ENCODE results near the gene CBFB.

DNA sequence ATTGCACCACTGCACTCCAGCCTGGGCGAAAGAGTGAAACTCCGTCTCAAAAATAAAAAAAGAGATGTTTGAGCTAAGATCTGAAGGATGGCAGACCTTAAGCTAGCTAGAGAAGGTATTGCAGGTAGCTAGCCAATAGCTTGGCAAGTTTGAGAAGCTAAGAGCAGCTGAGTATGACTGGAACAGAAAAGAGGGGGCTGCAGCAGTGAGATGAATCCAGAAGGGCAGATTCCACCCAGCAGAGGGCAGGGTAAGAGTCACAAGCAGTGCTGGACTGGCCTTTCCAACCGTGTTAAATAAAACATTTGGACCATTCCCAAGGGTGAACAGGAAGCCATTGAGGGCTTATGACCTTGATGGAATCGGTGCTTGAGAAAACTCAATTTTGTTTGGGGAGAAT is 75.1 kb downstream of the CBFB start:
- TF ChIP-seq CTCF (IDR thresholded peaks at IDR 0.05) = peak in 5 of 6 experiments; percentile 22 to 47 (median 34)
- no peak for TF ChIP-seq POLR2A (IDR thresholded peaks at IDR 0.05)

Data from adrenal gland (tissue), 5 donors.